Epidermal melanocyte (primary cell): ENCODE data around the gene NDST3.

Source experiments
- DNase-seq: peaks from one replicate; pipeline ENCODE4 v3.0.0; 2011; ENCODE audit warnings: low spot score; ENCODE audit not compliant: insufficient read length

The NDST3 gene

DNA sequence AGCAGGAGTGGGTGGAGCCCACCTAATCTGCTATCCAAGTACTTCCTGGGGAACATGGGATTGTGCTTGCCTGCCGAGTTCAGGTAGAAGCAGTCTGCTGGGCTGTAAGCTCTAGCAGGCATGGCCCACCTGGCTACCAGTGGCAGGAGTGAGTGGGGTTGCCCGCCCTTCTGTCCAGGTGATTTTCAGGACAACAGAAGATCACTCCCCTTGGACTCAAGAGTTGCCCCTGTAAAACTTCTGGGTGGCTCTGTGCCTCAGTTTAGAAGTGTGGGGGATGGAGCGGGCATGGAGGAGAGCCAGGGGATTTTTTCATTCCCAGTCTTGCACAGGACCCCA lies 43.5 kb downstream of the NDST3 start:
- DNase-seq, result no peak

DNA sequence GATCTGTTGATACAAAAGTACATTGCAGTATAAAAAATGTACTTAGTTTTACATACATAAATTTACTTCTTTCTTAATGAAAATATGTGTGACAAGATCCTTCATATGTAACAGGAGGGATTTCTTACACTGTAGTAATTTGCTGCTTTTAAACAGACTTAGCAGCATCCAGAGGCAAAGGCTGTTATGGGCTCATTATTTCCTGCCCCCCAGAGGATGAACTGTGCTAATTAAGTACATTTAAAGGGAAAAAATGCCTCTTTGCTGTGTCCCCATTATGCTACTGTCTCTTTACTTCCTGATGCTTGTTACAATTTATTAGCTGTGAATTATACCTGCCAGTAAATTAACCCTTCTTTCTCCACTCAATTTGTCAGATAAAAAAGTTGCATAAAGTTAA lies 47.1 kb downstream of the NDST3 start:
- DNase-seq, result no peak

DNA sequence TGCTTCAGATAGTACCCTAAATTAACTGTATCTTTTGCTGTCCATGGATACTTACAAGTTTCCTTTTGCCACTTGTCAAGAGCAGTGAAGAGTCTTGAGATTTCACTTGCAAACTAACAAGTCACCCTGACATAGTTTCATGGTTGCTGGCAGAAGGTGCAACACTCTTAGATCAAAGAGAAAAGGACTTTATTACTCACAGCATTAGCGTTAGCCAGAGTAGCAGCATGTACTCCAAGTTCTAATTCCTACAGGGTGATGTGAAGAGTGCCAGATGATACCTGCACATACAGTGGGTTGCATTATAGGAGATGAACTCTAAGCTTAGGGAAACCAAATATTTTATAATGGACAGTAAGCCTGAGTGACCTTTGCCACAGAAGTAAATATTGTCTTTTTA lies 47.9 kb downstream of the NDST3 start:
- DNase-seq, result no peak

DNA sequence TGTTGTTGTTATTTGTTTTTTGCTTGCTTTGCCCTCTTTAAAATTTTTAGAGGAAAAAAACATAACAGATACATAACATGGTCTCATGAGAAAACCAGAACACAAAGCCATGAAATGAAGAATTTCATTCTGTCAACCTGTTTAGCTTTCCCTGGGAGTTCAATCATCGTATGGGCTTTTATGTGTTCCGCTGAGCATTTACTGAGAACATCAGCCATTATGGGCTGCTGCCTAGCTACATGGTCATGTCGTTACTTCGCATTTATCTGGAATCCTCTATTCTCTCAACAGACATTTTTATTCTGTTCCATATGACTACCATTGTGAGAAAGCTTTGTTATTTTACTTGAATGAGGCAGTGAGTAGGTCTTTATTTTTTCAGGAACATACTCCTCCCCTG lies 51.4 kb downstream of the NDST3 start:
- DNase-seq, result no peak

DNA sequence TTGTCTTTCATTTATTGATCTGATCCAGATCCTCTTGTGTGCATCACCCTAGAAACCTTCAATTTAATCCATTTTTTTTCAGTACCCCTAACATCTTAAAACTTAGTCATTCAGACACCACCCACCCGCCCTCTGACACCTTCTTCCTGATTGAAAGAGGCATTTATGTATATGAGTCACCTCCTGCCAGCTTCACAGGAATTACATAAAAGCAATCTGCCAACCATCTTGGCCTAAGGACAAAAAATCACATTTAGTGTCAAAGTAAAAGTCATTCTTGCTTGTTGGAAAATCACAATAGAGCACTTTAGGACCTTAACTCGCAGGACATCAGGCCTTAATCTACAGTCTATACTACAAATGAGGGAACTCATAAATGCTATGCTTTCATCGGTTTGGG lies 52.1 kb downstream of the NDST3 start:
- no peak for DNase-seq

DNA sequence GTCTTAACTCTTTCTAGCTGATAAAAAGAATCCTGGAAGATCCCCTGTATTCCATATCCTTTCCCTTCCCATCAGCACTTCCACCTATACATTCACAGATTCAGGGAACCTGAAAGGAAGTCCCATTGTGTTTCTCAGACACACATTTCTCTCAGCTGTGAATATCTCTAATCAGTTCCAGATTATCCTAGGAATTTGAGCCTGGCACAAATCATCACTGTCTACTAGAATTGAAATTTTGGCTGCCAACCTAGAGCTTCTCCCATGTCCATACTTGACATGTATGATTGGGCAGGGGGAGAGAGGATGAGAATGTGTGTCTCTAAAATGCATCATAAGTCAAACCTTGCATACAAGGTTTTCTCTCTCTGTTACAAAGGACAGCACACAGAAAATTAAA lies 53.1 kb downstream of the NDST3 start:
- no peak for DNase-seq

DNA sequence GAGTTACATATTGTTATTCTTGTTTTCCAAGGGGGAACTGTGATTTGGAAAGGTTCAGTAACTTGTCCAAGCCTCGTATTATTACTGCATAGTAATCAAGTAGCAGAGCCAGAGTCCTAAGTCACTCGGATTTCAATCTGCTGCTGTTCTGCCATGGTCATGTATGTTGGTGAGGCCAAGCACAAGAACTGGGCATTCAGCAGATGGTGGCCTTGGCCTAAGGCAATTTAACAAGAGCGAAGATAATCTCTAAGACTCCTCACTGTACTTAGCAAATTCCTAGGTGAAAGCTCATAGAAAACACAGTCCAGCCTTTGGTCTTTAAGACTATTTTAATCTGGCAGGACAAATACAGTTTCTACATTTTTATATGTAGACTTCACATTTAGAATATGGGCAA lies 64.8 kb downstream of the NDST3 start:
- DNase-seq, result no peak

DNA sequence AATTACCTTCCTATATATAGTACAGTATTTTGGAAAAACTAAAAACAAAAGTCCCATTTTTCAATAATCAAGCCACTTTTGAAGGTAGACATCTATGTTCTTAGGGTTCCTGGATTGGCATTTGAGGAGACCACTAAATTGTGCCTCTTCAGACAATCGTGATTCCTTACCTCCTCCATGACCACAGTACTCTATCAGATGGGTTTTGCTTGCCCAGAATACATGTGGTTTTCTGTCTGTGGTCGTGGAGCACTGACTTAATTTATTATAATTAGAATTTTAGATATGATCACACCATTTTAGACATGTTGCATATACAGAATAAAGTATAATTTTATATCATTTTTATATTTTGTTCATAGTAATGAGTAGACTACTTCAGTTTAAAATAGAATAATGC lies 67.9 kb downstream of the NDST3 start:
- no peak for DNase-seq

DNA sequence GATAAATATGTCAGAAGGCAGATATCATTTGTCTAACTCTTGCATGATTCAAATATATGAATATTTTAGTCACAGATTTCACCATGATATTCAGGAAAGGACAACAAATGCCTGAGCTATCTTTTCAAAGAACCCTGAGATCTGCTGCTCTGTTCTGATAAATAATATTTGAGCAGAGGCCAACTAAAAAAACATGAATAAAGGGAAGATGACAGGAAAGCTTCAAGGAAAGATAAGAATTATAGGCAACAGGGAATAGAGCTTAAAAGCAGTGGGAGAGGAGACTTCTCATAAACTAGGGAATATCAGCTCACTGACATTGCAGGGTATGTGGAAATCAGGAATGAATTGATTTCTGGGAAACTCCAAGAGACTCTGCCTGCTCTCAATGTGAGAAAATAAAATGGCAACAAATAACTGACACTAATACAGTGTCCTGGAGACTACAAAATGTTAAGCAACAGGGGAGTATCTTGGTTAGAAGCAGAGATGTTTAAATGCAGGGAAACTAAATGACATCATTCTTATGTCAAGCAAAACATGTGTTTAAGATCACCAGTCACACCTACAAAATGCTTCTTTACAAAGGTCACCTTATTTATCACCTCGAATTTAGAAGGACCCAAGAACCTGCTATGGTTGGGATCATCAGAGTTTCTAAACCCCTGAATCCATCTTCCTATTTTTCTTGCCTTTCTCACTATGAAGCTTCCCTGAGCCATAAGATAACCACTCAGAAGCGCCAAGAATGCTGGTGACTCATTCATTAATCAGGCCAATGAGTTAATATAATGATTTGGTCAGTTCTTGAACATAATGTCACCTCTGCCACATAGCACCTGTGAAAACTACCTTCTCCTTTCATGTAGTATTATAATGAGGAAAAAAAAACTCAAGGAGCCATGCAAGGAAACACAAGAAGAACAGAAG lies 78.1 kb downstream of the NDST3 start:
- DNase-seq, result no peak

DNA sequence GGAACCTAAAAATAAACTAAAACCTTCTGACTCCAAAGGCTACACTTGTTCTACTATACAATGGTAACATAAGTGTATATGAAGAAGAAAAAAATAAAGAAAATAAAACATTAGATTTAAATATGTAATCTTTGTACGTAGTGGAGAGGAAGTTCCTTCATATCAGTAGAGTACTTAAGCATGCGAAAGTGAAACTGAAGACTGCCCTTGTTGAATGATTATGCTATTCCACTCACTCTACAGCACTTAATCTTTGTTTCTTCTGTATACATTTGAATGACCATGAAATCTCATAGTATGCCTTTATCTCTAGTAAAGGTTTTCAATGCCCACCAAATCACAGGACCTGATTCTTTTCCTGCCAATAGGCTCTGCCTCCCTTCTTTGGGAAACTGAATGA lies 78.9 kb downstream of the NDST3 start:
- DNase-seq, result no peak

DNA sequence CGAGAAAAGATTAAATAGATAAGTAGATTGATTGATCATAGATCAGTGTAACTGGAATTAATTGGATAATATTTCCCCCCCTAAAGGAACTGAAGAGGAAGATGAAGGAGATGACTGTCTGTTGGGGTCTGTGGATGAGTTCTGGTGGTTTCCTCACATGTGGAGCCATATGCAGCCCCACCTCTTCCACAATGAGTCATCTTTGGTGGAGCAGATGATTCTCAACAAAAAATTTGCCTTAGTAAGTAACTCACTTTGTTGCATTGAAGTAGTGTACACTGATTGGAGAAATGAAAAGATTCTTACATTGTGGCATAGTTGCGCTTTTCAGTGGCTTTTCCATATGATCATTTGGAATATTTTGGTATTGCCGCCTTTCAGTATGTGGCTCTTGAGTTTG lies 80.4 kb downstream of the NDST3 start:
- DNase-seq, result no peak

DNA sequence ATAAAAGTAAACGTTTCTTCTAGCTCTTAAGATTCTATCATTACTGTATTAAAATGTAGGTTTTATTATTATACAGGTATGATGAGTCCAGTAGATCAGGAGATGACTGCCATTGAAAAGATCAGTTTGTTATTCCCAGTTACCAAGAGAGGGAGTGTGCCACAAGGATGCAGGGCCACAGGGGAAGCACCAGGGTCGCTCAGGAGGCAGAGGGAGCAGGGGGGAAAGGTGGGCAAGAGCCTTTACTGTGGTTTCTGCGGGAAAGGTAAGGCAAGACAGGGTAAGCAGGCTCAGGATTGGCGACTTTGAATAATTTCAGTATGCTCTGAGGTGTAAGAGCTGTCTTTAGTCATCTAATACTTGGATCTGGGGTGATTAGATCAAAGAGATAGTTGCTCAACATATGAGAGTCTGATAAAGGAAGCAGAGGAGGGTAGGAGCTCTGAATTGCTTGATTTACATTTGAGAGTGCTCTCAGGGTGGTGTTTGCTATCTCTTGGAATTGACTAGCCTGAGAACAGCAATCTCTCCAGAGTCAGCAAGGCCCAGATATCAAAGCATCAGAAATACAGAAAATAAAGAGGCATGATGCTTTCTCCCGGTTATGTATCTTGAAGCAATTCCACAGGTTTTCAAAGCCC lies 86.0 kb downstream of the NDST3 start:
- no peak for DNase-seq

DNA sequence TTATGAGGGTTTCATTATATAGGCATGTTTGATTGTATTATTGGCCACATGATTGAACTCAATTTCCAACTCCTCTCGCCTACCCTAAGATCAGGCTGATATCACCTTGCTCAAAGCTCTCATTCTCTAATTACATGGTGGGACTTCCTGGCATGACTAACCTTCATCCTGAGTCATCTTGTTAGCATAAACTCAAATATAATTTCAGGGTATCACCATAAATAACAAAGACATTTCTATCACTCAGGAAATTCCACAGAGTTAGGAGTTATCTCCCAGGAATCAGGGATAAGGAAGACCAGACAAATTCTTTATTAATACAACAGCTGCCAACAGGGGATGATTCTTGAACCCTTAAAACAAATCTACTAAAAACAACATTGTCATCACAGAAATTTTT lies 90.7 kb downstream of the NDST3 start:
- no peak for DNase-seq

DNA sequence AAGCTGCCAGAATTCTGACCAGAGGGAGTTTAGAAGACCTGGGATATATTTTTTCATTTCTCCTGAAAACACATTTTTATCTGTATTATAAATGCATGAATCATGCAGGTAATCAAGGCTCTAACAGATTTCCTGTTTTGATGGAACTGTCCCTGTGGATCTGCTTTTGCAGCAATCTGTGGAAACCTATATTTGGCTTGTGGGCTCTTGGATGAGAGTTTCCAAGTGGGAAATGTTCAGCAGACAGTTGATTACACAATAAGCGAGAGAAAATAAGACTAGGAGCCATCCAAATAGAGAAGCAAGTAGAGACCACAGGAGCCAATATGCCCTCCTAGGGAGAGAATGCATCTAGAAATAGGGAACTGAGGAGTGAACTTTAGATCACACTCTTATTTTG lies 105.0 kb downstream of the NDST3 start:
- DNase-seq, result no peak

DNA sequence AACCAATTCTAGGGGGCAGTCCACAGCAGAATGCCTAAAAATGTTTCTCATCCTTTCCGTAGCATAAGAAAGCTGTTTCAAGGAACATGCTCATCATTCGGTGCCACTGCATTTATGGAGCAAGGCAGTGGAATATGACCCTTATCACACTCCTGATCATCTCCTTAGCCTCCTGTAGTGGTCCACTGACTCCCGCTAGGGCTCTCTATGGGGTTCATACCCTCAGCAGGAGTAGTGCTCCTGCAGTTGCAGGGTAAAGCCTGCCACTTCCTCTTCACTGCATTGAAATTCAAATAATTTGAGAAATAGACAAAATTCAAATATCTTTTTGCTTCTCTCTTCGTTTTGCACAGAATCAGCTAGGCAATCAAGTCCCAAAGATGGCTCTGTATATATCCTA lies 107.0 kb downstream of the NDST3 start:
- no peak for DNase-seq

DNA sequence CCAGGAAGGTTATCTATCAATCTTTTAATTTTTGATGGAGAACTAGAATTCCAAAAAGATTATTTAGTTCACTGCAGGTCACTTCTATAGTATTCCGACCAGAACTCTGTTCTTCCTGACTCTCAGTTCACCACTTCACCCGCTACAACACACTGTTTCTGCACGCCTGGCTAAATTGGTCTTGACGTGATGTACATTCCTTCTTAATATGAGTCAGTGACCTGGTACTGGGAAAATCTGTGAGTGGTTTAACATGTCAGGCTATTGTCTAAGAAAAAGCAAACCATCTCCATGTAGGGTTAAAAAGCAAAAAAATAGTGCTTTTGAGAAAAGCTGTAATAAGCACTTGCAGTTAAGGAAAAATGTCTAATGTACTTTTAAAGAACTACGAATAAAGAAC lies 120.4 kb downstream of the NDST3 start:
- DNase-seq, result no peak

DNA sequence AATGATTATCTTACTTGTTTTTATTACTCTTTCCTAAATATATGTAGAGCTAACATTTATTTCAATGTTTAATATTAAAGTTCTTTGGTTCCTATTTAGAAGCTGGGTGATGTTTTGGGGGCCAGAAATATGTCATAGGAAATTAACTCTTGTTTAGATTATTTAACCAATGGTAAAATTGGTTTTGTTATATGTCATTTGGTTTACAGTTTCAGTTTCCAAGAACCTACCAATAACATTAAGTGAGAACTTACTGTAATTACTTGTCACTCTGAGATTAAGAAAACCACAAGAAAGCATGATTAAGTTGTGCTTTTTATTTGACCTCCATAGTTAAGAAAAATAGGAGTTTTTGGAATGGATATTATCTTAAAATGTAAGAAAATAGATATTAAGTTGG lies 121.2 kb downstream of the NDST3 start:
- no peak for DNase-seq

DNA sequence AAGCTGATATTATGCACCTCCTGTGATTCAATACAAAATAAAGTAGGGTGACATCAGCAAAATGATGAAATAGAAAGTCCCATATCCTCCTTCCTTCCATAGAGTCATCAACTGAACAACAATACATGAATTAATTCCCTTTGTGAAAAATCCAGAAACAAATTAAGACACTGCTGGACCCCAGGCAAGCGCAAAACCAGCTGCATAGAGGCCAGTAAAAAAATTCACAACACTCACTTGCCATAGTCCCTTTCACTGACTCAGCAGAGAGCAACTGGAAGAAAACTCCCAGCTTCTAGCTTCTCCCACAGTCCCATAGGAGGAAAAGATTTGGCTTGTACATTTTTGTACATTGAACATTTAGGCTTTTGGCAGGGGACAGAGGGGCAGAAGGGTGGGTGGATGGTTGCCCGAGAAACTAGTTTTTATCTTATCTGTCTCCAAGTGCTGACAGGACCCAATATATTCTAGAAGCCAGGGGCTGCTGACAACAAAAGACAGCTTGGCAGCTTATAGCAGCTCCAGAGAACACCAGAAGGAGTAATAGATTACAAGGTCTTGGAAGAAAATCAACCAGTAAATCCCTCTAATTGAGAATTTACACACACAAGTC lies 124.6 kb downstream of the NDST3 start:
- DNase-seq, result no peak

DNA sequence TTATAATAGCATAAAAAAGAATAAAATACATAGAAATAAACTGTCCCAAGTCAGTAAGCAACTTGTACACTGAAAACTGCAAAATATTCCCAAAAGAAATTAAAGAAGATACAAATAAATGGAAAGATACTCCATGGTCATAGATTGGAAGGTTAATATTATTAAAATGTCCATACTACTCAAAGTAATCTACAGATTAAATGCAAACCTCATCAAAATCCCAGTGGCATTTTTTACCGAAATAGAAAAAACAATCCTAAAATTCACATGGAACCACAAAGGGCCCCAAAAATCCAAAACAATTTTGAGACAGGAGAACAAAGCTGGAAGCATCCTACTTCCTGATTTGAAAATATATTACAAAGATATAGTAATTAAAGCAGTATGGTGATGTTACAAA lies 133.0 kb downstream of the NDST3 start:
- no peak for DNase-seq

DNA sequence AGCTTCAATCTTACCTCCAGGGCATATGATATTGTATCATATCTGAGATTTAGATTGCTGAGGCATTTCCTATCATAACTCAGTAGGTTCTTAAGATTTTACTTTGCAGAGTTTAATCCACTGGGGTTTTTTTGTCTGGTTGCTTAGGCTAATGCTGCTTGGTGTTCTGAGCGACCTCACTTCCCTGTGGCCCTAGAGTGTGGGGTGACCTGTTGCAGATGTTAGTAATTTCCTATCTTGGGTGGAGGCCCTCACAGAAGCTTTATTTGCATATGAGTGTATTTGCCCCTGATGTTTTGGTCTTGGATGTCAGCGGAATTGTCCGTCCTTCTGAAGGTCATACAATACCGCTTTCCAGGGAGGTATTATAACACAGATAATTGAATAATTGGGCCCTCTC lies 137.1 kb downstream of the NDST3 start:
- DNase-seq, result no peak

DNA sequence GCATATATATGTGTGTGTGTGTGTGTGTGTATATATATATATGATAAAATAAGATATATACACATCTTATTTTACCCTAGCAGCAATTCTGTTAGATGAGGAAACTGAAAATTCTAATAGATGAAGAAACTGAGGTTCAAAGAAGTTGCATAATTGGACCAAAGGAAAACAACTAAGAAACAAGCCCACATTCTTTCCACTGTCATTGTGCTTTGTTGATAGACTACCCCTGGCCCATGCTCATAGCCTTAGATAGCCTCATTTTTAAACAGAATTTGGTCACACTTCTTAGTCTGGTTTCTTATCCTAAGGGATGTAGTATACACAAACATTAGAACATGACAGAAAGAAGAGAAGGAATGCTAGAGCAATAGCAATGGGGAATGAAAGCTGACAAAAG lies 138.8 kb downstream of the NDST3 start:
- DNase-seq, result no peak

DNA sequence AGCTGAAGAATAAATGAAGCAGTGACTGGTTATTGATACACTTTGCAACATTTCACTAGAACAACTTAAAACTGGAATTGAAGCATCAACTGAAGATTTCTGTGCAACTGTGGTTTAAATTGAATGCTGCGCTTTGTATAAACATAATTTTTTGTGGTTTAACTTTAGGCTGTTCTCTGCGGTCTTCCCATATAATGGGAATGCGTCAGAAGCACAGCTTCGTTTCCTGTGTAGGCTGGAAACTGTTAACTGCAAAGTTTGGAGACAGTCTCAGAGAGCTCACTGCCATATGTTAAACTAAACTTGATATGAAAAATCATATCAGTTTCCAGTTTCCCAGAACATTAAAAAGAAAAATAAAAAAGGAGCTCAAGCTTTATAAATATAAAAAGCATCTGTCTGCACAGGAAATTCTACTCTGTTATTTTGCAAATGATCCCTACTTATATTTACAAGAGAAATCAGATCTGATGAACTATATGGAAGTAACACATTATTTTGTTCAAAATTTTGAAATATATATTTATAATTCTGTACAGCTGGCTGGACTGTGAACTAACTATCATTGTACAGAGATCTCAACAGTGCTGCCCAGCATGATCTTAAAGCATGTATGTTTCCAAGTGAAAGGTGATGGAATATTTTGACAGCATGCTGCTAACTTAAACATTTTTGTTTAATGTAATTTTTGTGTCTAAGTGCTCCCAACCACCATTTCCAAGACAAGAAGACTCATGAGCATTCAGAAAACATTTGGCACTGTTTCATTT lies 139.9 kb downstream of the NDST3 start:
- DNase-seq, result peak; percentile 56
